HepG2 (cell line): ENCODE measurements around the gene NOTUM. TPM values are rescaled to one million over a fixed set of nuclear protein-coding genes. Genes with fewer than 3 reads are reported as not detected.
A peak's percentile ranks its signal among the peaks of the same experiment; 100 is the strongest.

Source experiments
- AGO1 ChIP-seq: fragments of 200-400 bp; formaldehyde crosslinking; IDR thresholded peaks from 2 replicates; pipeline ENCODE4 v1.6.1; 2017; ENCODE audit warnings: mild to moderate bottlenecking, low read depth, low read length, moderate library complexity; ENCODE audit not compliant: poor library complexity, severe bottlenecking
- CHD2 ChIP-seq: IDR thresholded peaks from 2 replicates; pipeline ENCODE4 v1.6.1; 2011; ENCODE audit warnings: low read depth, low read length, improper control_type of control experiment
- HOXA7 ChIP-seq: sonication (generic); formaldehyde crosslinking; IDR thresholded peaks from 2 replicates; pipeline ENCODE4 v1.8.1; 2022; ENCODE audit warnings: mild to moderate bottlenecking, missing genetic modification reagents, moderate library complexity
- IKZF1 ChIP-seq: fragments of 450-650 bp; IDR thresholded peaks from 2 replicates; pipeline ENCODE4 v1.7.1; 2016
- MAZ ChIP-seq, 2 experiments: sonication (generic) in 1 of 2; formaldehyde crosslinking in 1 of 2; IDR thresholded peaks; 2 replicates each; pipeline versions ENCODE4 v1.5.0 to v1.6.1; 2012 to 2020; ENCODE audit warnings: low read depth in 2 of 2, mild to moderate bottlenecking in 2 of 2, borderline replicate concordance in 1 of 2, improper control_type of control experiment in 1 of 2, low read length in 1 of 2, missing genetic modification reagents in 1 of 2, moderate library complexity in 1 of 2
- MXI1 ChIP-seq: IDR thresholded peaks from 3 replicates; pipeline ENCODE4 v1.6.1; 2012; ENCODE audit warnings: low read depth, low read length, inconsistent platforms, borderline replicate concordance
- PHF5A ChIP-seq: IDR thresholded peaks from one replicate; pipeline ENCODE4 v1.6.1; 2018; ENCODE audit warnings: low read depth, missing genetic modification reagents; ENCODE audit not compliant: unreplicated experiment
- SETDB1 ChIP-seq: sonication (generic); formaldehyde crosslinking; IDR thresholded peaks from 2 replicates; pipeline ENCODE4 v1.5.1; 2020; ENCODE audit warnings: missing genetic modification reagents, mild to moderate bottlenecking, borderline replicate concordance
- SIN3A ChIP-seq: IDR thresholded peaks from 2 replicates; pipeline ENCODE4 v1.6.1; 2011; ENCODE audit warnings: low read depth, mild to moderate bottlenecking, control low read depth, low read length, borderline replicate concordance
- SMYD3 ChIP-seq: sonication (generic); formaldehyde crosslinking; IDR thresholded peaks from 2 replicates; pipeline ENCODE4 v1.8.1; 2023; ENCODE audit warnings: mild to moderate bottlenecking, missing genetic modification reagents
- THAP11 ChIP-seq: IDR thresholded peaks from 2 replicates; pipeline ENCODE4 v1.6.1; 2016; ENCODE audit warnings: missing biosample characterization, missing genetic modification reagents
- ZNF550 ChIP-seq: sonication (generic); formaldehyde crosslinking; IDR thresholded peaks from 2 replicates; pipeline ENCODE4 v1.4.0; 2020; ENCODE audit warnings: mild to moderate bottlenecking, missing genetic modification reagents, borderline replicate concordance
- ZNF614 ChIP-seq: IDR thresholded peaks from 2 replicates; pipeline ENCODE4 v1.6.1; 2018; ENCODE audit warnings: missing biosample characterization, missing genetic modification reagents, inconsistent platforms, borderline replicate concordance
- polyA plus RNA-seq, 8 experiments: library from polyadenylated mRNA; depleted of rRNA in 3 of 8; stranded (reverse) in 7 of 8; unstranded in 1 of 8; fragments of >200 nt; fragmentation: Illumina TruSeq in 4 of 8; extraction: Trizol in 4 of 8; gene quantifications; 2 replicates each; pipeline versions ENCODE4 v1.2.1 to v1.2.3, GENCODE V29; 2011 to 2016; ENCODE audit warnings: low read depth in 4 of 8, missing spikeins in 1 of 8, mixed read lengths in 1 of 8; ENCODE audit not compliant: insufficient read depth in 1 of 8
- total RNA-seq, 5 experiments: library from RNA; depleted of rRNA; stranded (reverse); fragments of >200 nt; fragmentation: Illumina TruSeq; extraction: Trizol; gene quantifications; 2 replicates each; pipeline ENCODE4 v1.2.3, GENCODE V29; 2016; ENCODE audit warnings: low read depth in 1 of 5
- TF ChIP-seq, protein P1 (sequence below): sonication (generic); formaldehyde crosslinking; IDR thresholded peaks from 2 replicates; pipeline ENCODE4 v1.4.0; 2020; ENCODE audit warnings: low read depth, missing genetic modification reagents
- TF ChIP-seq, protein P2 (sequence below): sonication (generic); formaldehyde crosslinking; IDR thresholded peaks from 2 replicates; pipeline ENCODE4 v1.4.0; 2020; ENCODE audit warnings: missing genetic modification reagents, low read depth, mild to moderate bottlenecking, borderline replicate concordance
- TF ChIP-seq, protein P3 (sequence below): sonication (generic); formaldehyde crosslinking; IDR thresholded peaks from 2 replicates; pipeline ENCODE4 v1.4.0; 2020; ENCODE audit warnings: mild to moderate bottlenecking, low read depth, missing genetic modification reagents
- TF ChIP-seq, protein P4 (sequence below): sonication (generic); formaldehyde crosslinking; IDR thresholded peaks from 2 replicates; pipeline ENCODE4 v1.4.0; 2020; ENCODE audit warnings: missing genetic modification reagents
- TF ChIP-seq, protein P5 (sequence below): sonication (generic); formaldehyde crosslinking; IDR thresholded peaks from 2 replicates; pipeline ENCODE4 v1.4.0; 2020; ENCODE audit warnings: mild to moderate bottlenecking, missing genetic modification reagents

NOTUM gene
- total and polyA plus RNA-seq, 2 of the 13 experiments (the other 11 are each of a cell fraction or from before 2014, with no cell fraction given), result 150 to 160 TPM

DNA sequence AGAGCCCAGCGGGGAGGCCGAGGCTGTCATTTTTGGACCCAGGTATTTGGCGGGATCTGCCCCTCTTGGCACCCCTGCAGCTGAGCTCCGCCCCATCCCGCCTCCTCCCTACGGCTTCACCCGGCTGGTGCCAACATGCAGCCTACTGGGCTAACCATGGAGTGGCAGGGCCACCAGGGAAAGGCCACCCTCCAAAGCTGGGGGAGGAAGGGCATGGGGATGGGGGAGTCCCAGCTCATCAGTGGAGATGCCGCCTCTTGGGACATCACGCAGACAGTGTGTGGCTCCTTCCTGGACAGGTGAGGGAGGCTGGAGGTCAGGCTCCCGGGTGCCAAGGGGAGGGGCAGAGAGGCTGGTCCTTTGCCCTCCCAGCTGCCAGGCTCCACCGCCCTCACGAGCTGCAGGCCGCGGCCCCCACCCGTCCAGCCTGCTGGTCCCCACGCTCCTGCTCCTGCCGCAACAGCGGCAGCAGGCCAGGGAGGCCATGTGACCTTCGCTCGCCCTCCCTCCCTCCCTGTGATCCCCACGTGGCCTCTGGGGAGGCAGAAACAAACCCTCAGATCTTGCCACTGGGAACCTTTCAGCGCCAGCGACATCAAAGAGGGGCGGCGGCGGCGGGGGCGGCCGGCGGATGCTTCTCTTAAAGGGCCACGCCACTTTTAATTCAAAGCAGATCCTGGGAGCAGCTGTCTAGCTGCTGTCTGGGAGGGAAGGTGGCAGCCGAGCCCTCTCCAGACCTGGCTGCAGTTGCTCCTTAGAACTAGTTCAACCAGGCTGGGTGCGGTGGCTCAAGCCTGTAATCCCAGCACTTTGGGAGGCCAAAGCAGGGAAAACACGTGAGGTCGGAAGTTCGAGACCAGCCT lies 6.8 kb upstream of the NOTUM start (continued):
- TF ChIP-seq, protein P1, sequence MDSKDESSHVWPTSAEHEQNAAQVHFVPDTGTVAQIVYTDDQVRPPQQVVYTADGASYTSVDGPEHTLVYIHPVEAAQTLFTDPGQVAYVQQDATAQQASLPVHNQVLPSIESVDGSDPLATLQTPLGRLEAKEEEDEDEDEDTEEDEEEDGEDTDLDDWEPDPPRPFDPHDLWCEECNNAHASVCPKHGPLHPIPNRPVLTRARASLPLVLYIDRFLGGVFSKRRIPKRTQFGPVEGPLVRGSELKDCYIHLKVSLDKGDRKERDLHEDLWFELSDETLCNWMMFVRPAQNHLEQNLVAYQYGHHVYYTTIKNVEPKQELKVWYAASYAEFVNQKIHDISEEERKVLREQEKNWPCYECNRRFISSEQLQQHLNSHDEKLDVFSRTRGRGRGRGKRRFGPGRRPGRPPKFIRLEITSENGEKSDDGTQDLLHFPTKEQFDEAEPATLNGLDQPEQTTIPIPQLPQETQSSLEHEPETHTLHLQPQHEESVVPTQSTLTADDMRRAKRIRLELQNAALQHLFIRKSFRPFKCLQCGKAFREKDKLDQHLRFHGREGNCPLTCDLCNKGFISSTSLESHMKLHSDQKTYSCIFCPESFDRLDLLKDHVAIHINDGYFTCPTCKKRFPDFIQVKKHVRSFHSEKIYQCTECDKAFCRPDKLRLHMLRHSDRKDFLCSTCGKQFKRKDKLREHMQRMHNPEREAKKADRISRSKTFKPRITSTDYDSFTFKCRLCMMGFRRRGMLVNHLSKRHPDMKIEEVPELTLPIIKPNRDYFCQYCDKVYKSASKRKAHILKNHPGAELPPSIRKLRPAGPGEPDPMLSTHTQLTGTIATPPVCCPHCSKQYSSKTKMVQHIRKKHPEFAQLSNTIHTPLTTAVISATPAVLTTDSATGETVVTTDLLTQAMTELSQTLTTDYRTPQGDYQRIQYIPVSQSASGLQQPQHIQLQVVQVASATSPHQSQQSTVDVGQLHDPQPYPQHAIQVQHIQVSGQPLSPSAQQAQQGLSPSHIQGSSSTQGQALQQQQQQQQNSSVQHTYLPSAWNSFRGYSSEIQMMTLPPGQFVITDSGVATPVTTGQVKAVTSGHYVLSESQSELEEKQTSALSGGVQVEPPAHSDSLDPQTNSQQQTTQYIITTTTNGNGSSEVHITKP (CRISPR knock-in tag), result peak; percentile 85; the same call in 1 of the 2 replicates
- TF ChIP-seq MAZ (IDR thresholded peaks at IDR 0.05; ENCODE audit: borderline replicate concordance, low read depth, low read length) (peak; percentile 92), MAZ (CRISPR knock-in tag; IDR thresholded peaks at IDR 0.05; ENCODE audit: low read depth) (peak; percentile 98), HOXA7 (CRISPR knock-in tag) (no peak), ZNF550 (CRISPR knock-in tag) (no peak; the same call in 1 of the 2 replicates), ZNF614 (CRISPR knock-in tag) (0 out of 2 replicates have a peak, but pooled peaks have one; percentile 51), THAP11 (CRISPR knock-in tag) (peak; percentile 78), SIN3A (peak; percentile 85), IKZF1 (no peak), MXI1 (peak; percentile 96), PHF5A (CRISPR knock-in tag) (peak; percentile 52), SETDB1 (CRISPR knock-in tag) (no peak), AGO1 (peak; percentile 40), SMYD3 (CRISPR knock-in tag) (no peak), CHD2 (no peak)
- TF ChIP-seq, protein P2, sequence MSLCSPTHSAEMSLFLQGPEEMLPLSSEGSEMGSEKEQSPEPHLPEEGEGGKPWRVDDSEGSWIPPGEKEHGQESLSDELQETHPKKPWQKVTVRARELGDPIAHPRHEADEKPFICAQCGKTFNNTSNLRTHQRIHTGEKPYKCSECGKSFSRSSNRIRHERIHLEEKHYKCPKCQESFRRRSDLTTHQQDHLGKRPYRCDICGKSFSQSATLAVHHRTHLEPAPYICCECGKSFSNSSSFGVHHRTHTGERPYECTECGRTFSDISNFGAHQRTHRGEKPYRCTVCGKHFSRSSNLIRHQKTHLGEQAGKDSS, result peak; percentile 98; the same call in 1 of the 2 replicates
- TF ChIP-seq, protein P3, sequence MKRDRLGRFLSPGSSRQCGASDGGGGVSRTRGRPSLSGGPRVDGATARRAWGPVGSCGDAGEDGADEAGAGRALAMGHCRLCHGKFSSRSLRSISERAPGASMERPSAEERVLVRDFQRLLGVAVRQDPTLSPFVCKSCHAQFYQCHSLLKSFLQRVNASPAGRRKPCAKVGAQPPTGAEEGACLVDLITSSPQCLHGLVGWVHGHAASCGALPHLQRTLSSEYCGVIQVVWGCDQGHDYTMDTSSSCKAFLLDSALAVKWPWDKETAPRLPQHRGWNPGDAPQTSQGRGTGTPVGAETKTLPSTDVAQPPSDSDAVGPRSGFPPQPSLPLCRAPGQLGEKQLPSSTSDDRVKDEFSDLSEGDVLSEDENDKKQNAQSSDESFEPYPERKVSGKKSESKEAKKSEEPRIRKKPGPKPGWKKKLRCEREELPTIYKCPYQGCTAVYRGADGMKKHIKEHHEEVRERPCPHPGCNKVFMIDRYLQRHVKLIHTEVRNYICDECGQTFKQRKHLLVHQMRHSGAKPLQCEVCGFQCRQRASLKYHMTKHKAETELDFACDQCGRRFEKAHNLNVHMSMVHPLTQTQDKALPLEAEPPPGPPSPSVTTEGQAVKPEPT (CRISPR knock-in tag), result peak; percentile 81; the same call in 1 of the 2 replicates
- TF ChIP-seq, protein P4, sequence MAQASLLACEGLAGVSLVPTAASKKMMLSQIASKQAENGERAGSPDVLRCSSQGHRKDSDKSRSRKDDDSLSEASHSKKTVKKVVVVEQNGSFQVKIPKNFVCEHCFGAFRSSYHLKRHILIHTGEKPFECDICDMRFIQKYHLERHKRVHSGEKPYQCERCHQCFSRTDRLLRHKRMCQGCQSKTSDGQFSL (CRISPR knock-in tag), result peak; percentile 90; the same call in 1 of the 2 replicates
- TF ChIP-seq, protein P5, sequence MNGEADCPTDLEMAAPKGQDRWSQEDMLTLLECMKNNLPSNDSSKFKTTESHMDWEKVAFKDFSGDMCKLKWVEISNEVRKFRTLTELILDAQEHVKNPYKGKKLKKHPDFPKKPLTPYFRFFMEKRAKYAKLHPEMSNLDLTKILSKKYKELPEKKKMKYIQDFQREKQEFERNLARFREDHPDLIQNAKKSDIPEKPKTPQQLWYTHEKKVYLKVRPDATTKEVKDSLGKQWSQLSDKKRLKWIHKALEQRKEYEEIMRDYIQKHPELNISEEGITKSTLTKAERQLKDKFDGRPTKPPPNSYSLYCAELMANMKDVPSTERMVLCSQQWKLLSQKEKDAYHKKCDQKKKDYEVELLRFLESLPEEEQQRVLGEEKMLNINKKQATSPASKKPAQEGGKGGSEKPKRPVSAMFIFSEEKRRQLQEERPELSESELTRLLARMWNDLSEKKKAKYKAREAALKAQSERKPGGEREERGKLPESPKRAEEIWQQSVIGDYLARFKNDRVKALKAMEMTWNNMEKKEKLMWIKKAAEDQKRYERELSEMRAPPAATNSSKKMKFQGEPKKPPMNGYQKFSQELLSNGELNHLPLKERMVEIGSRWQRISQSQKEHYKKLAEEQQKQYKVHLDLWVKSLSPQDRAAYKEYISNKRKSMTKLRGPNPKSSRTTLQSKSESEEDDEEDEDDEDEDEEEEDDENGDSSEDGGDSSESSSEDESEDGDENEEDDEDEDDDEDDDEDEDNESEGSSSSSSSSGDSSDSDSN (CRISPR knock-in tag), result peak; percentile 88
